ENCODE measurements around the gene DNAJC17. TPM values are rescaled to one million over a fixed set of nuclear protein-coding genes. Genes with fewer than 3 reads are reported as not detected.

DNAJC17 gene
- 10 to 100 TPM in 5 of 6 experiments, 1 to 10 TPM in 1; 7.8 to 23.7 (median 17.7) TPM for total RNA-seq
- long read RNA-seq, partial matches to known transcripts = 0 of 2 reads
- long read RNA-seq, other reads (novel, unspliced or antisense) = 0 of 2 reads

GRCh38 chr15:40807028-40807887, at the start of gene DNAJC17, which contains the start of gene ZFYVE19:
DNAJC17 (minus strand) TSS chr15:40807473; CDS start chr15:40807446, 27 bp downstream.
ZFYVE19 (plus strand) TSS chr15:40807089; CDS start chr15:40807590, 501 bp downstream.
- peaks cover 0 to 8% (median 0%) of the 10 kb centered on the region in 4 donors for H3K36me3 ChIP-seq
- H3K9me3 ChIP-seq = no peaks in the 10 kb centered on the region
- 0% methylated on average over 17 of the region's 64 CpGs for WGBS (ENCODE audit: insufficient coverage, low coverage, low lambda C conversion rate, missing lambda C conversion rate)
- peak within 1 kb of the TSS; percentile 95 to 99 (median 98) for H3K4me3 ChIP-seq
- ATAC-seq (peak; percentile 89 to 98 (median 96)), DNase-seq (peak; percentile 97 to 99 (median 98))
- H3K27ac ChIP-seq = peak within 1 kb of the TSS; percentile 93 to 96 (median 95)
- H3K27me3 ChIP-seq = no peaks in the 10 kb centered on the region
- intact Hi-C loops (cut with DNase I) = no loop called here
- peaks cover 0 to 33% (median 14%) of the 10 kb centered on the region in 4 donors for H3K4me1 ChIP-seq
- TF ChIP-seq CTCF (IDR thresholded peaks at IDR 0.05) (peak in 1 of 4 donors; percentile 12), POLR2A (IDR thresholded peaks at IDR 0.05) (peak; percentile 57)

GRCh38 chr15:40856746-40857145, 49.5 kb upstream of the DNAJC17 start:
- no peak overlapping the region for H3K4me3 ChIP-seq
- DNase-seq (no peak), ATAC-seq (no peak)
- H3K27ac ChIP-seq = no peak overlapping the region
- no peaks in the 10 kb centered on the region for H3K4me1 ChIP-seq
- H3K36me3 ChIP-seq = no peaks in the 10 kb centered on the region
- 63% methylated on average over 3 of the region's 8 CpGs for WGBS (ENCODE audit: insufficient coverage, low coverage, low lambda C conversion rate, missing lambda C conversion rate)
- H3K9me3 ChIP-seq = no peaks in the 10 kb centered on the region
- TF ChIP-seq CTCF (IDR thresholded peaks at IDR 0.05) = no peak
- TF ChIP-seq POLR2A (IDR thresholded peaks at IDR 0.05) = no peak
- H3K27me3 ChIP-seq = no peaks in the 10 kb centered on the region
- intact Hi-C loops (cut with DNase I) = loop anchor here in 1 of 2 donors (5.0 kb wide), 1 partner anchor 36 kb away; the partner anchor contains the start of gene VPS18

- WGBS (ENCODE audit: insufficient coverage, low coverage, low lambda C conversion rate, missing lambda C conversion rate) = 66% methylated on average over 2 of the region's 13 CpGs
- H3K4me1 ChIP-seq = no peaks in the 10 kb centered on the region
- no peak for DNase-seq
- no peaks in the 10 kb centered on the region for H3K36me3 ChIP-seq
- H3K9me3 ChIP-seq = no peaks in the 10 kb centered on the region
- H3K4me3 ChIP-seq = no peak overlapping the region
- H3K27me3 ChIP-seq = no peaks in the 10 kb centered on the region
- no peak overlapping the region for H3K27ac ChIP-seq
- ATAC-seq = no peak
- intact Hi-C loops (cut with DNase I) = loop anchor here in 1 of 2 donors (5.0 kb wide), 1 partner anchor 37 kb away; the partner anchor contains the start of gene VPS18
- TF ChIP-seq CTCF (IDR thresholded peaks at IDR 0.05) (no peak), POLR2A (IDR thresholded peaks at IDR 0.05) (no peak)
Measured at GRCh38 chr15:40855706-40856234, 48.5 kb upstream of the DNAJC17 start.

GRCh38 chr15:40854161-40854560, 46.9 kb upstream of the DNAJC17 start:
- H3K27ac ChIP-seq = no peak overlapping the region
- H3K27me3 ChIP-seq = no peaks in the 10 kb centered on the region
- H3K4me3 ChIP-seq = no peak overlapping the region
- H3K9me3 ChIP-seq = no peaks in the 10 kb centered on the region
- intact Hi-C loops (cut with DNase I) = no loop called here
- TF ChIP-seq CTCF (IDR thresholded peaks at IDR 0.05) (no peak), POLR2A (IDR thresholded peaks at IDR 0.05) (no peak)
- no peaks in the 10 kb centered on the region for H3K36me3 ChIP-seq
- 100% methylated on average over 1 of the region's 10 CpGs for WGBS (ENCODE audit: insufficient coverage, low coverage, low lambda C conversion rate, missing lambda C conversion rate)
- no peaks in the 10 kb centered on the region for H3K4me1 ChIP-seq
- no peak for ATAC-seq
- no peak for DNase-seq
